ENCODE data around the gene SFXN3.

SFXN3 gene, protein sequence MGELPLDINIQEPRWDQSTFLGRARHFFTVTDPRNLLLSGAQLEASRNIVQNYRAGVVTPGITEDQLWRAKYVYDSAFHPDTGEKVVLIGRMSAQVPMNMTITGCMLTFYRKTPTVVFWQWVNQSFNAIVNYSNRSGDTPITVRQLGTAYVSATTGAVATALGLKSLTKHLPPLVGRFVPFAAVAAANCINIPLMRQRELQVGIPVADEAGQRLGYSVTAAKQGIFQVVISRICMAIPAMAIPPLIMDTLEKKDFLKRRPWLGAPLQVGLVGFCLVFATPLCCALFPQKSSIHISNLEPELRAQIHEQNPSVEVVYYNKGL

DNA sequence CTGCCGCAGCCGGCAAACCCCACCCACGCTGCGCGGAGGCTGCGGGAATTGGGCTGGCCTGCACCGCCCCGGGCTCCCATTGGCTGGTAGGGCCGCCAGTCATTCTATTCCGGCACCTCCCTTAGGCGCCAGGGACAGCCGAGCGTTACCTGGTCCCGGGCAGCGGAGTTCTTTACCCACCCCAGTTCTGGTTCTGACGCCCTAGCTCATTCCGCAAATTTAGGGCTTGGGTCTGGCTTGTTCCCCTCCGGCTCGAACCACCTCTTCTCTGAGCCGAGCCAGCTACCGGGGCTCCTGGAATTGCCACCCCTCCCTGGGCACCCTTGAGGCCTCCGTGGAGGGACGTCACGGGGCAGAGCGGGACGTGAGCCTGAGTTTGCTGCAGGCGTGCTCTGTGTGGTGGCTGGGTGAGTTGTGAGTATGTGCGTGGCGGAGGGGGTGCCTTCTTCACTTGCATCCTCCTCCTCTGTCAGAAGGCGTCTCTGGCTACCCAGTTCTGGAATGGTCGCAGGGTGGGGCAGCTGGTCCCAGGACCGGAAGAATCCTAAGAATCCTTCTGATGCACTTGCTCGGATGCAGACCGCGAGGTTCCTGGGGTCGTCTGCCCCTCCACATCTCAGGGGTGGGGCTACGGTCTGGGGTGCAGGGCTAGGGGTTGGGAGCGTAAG is at the start of gene SFXN3, which contains the start of gene PDZD7:
SFXN3 (plus strand) TSS at position 107 of the 668 bp plus-strand sequence. CDS start 3,461 bp downstream, outside the sequence.
PDZD7 (minus strand) TSS at position 2 of the 668 bp plus-strand sequence. CDS start 910 bp downstream, outside the sequence.
- peak; percentile 92 for DNase-seq (ENCODE audit: low read depth)

DNA sequence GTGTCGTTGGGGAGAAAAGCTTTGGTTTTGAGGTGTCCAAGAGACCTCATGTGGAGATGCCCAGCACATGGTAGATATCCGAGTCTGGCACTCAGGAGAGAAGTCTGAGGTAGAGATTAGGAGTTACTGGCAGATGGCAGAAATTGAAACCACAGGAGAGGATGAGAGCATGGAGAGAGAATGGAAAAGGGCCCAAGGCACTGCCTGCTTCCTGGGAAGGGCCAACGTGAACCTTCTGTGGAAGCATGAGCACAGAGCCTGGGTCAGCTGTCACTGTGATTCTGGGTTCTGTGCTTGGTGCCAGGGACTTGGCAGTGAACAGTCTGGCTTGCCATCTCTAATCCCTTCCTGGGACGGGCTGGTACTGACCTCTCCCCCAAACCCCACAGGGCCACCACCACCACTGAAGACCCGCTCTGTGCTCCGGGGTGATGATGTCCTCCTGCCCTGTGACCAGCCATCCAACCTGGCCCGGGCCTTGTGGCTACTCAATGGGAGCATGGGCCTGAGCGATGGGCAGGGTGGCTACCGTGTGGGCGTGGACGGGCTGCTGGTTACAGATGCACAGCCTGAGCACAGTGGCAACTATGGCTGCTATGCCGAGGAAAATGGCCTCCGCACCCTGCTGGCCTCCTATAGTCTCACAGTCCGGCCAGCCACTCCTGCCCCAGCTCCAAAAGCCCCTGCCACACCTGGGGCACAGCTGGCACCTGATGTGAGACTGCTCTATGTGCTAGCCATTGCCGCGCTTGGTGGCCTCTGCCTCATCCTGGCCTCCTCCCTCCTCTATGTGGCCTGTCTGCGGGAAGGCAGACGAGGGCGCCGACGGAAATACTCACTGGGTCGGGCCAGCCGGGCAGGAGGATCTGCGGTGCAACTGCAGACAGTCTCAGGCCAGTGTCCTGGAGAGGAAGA is 47.9 kb upstream of the SFXN3 start:
- DNase-seq (ENCODE audit: low read depth): no peak

DNA sequence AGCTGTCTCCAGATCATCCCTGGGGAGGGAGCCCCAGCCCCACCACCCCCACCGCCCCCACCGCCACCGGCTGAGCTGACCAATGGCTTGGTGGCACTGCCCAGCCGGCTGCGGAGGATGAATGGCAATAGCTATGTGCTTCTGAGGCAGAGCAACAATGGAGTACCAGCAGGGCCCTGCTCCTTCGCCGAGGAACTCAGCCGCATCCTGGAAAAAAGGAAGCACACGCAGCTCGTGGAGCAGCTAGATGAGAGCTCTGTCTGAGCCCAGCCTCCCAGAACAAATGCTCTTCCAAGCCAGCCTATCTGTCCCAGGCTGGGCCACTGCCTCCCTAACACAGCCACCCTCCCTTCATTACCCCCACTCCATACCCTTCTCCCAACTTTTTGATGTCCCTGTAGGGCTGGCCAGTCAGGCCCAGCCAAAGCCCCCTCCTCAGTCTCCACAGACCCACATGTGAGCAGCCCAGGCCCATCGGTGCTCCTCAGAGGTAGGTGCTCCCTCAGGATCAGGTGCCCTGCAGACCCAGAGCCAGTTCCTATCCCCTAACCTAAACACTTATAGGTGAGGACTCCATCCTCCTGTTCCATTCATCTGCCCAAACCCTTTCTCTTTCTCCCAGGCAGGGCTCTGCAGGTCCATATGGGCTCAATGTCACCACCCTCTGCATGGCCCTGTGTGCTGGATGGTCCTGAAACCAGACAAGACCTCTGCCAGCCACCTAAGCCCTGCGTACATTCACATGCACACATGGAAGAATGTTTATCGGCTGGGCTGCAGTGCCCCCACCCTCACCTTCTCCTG is 47.0 kb upstream of the SFXN3 start:
- no peak for DNase-seq (ENCODE audit: low read depth)

DNA sequence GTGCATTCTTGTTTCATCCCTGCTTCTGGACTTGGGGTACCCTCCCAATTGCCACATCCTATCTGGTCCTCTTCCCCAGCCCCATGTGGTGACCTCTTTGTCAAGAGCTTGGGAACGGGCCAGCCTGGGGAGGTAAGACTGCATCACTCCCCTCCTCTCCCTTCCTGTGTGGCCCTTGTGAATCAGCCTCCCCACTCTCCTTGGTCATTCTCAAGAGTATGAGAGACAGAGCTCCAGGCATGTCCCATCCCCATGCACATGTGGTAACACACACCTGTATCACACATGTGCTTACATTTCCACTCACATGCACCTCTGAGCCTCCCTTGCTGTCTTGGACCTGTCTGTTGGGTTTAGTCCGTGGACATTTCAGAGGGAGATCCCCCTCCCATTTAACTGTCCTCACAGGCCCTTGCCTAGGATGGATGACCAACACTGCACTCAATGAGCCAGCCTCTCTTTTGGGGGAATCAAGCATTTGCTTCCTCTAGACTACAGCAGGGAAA is 46.3 kb upstream of the SFXN3 start:
- DNase-seq (ENCODE audit: low read depth): no peak

DNA sequence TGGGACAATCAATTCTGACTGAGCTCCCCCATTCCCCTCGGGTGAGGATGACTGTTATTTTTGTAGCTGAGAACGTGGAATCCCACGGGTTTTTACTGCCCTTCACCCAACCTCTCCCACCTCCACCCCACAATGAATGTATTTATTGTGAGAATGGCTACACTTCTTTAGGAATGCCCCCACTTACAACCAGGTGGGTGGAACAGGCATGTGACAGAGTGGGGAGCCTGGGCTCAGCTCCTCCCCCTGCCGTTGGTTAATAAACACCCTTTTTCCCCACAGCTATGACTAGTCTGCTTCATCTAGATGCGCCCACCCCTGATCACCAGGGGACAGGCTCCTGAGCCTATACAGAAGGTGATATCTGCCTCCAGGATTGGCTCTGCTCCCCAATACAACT is 45.7 kb upstream of the SFXN3 start:
- no peak for DNase-seq (ENCODE audit: low read depth)

DNA sequence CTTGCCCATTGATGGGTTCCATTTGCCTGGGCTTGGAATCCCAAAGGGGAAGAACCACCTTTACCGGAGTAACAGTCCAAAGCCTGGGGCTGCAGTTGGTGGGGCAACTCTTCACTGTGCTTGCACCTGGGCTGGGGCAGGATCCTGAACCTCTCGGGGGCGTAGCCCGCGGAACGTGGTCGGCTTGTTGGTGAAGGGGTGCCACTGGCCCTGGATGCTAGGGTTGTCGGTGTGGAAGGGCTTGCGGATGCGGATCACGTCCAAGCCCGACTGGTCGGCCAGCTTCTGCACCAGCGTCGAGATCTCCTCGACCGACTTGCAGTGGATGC is 44.4 kb upstream of the SFXN3 start:
- no peak for DNase-seq (ENCODE audit: low read depth)

DNA sequence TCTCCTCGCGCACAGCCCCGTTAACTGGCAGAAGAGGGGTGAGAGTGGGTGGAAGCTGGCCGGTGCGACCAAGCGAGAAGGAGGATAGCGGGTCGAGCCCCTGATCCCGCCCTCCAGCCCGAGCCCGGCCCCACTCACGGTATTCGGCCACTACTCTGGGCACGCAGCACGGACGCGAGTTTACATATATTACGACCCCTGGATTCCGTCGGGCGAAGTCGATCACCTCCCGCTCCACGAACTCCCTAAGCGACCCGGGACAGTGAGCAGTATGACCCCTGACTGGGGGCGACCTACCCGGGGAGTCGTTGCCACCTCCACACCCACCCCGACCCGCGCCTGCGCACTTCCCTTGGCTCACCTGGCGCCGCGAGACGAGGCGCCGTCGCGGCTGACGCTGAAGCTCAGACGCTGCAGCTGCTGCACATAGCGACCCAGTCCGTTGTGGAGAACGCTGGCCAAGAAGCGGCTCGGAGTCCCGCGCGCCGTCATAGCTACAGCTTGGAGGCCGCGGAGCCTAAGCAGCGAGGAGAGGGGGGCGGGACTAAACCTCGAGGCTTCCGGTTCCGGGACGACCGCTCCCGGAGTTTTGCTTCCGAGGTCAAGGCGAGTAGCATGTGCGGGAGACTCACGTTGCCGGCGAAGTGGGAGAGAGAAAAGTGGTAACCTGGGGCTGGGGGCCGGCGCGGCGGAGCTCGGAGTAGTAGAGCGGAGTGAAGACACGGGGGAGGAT is 43.9 kb upstream of the SFXN3 start, which contains the start of the genes MRPL43 and TWNK:
MRPL43 (minus strand) TSS at position 546 of the 733 bp plus-strand sequence; CDS start at position 492, 54 bp downstream.
TWNK (plus strand) TSS at position 592 of the 733 bp plus-strand sequence. CDS start 668 bp downstream, outside the sequence.
- peak; percentile 73 for DNase-seq (ENCODE audit: low read depth)

DNA sequence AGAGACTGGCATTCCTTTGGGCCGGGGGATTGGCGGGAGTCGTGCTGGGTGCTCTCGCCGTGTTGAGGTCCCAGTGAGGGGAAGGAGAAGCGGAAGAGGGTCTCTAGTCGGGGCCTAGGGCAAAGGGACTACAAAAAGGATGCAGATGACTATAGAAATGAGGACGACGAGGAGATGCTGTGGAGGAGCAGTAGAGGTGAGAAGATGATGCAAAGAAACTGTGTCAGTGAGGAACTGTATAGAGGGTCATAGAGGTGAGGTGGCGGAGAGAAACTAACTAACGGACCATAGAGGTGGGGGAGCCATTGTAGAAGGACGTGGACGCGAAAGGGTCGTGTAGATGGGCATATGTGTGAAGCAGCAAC is 43.4 kb upstream of the SFXN3 start:
- no peak for DNase-seq (ENCODE audit: low read depth)

DNA sequence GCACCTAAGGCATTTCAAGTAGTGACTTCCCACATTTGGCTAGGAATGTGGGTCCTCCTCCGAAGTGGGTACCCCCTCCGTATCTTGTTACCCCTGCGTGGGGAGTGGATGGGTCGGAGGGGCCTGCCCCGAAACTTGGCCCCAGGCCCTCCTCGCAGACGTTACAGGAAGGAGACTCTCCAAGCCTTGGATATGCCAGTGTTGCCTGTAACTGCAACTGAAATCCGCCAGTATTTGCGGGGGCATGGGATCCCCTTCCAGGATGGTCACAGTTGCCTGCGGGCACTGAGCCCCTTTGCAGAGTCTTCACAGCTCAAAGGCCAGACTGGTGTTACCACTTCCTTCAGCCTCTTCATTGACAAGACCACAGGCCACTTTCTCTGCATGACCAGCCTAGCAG is 42.9 kb upstream of the SFXN3 start:
- DNase-seq (ENCODE audit: low read depth): no peak

DNA sequence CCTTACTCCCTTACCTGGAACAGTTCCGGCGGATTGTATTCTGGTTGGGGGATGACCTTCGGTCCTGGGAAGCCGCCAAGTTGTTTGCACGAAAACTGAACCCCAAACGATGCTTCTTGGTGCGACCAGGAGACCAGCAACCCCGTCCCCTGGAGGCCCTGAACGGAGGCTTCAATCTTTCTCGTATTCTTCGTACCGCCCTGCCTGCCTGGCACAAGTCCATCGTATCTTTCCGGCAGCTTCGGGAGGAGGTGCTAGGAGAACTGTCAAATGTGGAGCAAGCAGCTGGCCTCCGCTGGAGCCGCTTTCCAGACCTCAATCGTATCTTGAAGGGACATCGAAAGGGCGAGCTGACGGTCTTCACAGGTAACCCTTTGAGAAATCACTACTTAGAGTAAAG is 41.9 kb upstream of the SFXN3 start:
- DNase-seq (ENCODE audit: low read depth): no peak

DNA sequence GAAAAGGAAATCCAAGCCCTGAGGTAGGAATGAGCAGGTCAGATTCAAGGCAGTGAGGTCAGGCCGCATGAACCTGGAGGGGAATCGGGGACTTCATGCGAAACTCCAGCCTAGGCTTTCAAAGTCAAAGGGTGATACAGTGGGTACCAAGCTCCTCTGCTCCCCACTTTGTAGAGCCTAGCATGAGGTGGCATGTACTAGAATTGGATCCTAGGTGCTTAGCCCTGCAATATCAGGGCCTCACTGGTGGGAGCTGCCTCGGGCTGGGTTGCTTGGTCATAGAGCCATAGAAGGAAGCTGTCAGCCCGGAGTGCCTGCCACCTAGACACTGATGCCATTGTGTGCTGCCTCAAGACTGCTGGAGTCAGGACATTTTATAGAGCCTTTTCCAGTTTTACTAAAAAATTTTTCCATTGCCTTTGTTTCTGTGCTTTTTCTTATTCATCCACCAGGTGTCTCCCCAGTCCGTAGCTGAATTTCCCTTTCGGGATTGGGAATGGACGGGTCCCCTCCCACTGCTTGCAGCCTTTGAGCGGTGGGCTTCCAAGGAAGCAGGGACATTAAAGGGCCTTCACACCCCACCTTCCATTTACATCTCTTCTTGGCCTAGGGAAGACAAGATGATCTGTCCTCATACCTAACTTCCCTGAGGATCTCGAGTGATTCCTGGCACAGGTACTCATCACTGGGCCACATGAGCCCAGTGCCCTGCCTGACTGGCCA is 36.9 kb upstream of the SFXN3 start:
- DNase-seq (ENCODE audit: low read depth): no peak

DNA sequence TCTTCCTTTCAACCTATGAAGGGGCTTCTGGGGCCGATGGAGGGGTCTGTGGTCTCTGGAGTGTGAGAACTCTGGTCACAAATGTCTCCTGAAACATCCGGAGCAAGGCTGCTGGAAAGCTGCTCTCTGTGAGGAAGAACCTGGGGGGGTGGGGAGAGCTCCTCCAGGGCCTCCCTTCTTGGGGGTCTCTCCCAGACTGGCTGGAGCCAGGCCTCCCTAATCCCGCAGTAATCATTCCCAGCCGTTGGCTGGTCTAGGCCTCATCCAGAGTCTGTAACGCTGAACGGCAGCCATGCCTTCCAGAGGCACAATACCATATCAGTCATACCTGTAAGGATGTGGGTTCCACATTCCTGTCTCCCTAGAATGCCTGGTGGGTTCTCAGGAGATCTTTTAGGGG is 35.9 kb upstream of the SFXN3 start:
- DNase-seq (ENCODE audit: low read depth): no peak

DNA sequence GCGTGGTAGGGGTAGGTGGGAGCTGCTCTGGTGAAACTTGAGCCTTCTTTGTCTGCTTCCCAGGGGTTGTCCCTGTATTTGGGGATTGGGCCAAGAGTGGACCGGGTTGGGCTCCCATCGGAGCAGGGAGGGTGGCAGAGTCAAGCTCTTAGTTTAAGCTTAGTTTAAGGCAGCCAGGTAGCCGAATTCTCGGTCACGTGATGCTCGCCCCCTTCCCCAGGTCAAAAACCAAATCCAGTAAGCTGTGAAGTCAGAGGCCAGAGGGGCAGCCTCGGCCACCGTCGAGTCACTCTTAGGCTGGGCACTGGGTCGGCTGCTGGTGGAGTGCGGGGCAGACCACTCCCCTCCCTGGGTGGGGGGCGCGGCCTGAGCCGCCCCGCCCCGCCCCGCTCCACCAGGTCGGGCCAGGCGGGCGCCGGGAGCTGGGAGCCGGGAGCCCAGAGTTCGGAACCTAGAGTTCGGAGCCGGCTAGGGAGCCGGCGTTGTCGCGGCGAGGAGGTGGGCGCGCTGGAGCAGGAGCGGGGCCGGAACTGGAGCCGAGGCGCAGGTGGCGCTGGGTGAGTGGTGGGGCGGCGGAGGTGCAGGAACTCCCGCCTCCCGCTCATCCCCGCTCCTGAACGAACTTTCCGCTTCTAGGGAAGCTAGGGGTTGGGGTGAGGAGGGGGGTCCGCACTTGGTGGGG is 34.2 kb upstream of the SFXN3 start:
- DNase-seq (ENCODE audit: low read depth): no peak

DNA sequence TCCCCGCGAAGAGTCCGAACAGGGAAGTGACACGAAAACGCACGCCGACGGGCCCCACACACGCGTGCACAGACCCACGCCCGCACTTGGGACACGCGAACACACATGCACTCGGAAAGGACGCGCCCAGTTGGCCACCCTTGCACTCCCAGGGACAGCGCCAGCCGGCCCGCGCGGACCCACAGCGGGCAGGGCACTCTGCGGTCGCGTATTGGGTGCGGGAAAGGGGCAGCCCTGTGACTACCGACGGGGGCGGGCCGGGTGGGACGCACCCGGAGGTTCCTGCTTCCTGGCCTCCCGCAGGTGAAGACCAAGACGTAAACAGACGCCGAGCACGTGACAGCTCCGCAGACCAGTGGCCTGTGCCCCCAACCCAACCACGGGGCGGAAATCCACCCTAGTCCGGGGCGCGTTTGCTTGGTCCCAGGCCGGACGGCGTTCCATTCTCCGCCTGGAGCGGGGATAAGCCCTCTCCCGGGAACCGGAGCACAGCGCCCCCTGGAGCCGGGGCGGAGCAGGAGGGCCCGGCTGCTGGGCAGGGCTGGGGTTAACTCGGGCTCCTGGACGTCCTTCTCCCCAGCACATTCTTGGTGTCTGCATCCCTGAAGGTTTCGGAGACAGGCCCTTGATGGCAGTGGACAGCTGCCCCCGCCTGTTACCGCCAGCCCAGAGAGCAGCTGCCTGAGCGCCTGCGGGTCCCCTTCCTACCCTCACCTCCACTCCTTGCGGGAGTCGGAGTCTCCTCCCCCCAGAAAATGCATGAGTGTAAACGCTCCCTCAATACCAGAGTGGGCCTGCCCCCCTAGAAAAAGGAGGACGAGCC is 33.5 kb upstream of the SFXN3 start:
- DNase-seq (ENCODE audit: low read depth): peak; percentile 50

DNA sequence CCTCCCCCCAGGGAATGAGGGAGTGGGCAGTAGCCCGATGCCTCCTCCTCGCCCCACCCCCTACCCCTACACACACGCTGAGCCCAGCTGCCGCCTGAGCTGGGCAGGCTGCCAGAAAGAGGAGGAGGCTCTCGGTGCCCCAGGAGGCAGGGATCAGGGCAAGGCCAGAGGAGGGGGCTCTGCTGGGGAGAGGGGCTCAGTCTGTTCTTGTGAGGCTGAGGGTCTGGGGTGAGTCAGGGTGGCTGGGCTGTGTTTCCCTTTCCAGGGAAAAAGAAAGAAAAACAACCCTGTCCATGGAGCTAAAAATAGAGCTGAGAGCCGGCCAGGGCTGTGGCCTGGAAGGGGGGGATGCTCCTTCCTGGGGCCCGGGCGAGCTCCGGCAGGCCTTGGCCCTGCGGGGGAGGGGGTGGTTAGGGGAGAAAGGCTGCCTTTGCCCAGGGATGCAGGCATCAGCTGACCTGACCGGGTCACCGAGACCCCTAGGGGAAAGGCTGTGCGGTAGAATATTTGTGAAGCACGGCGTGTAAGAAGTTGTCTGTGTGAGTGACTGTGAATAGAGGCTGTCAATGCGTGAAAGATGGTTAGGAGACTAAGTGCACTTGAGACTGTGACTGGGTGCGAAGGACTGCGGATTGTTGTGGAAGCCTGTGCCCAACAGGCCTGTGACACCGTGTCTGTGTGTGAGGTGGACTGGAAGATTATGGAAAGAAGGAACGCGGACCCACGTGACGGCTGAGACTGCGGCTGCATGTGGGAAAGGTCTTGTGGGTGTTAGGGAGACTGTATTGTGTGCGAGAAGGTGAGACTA is 32.6 kb upstream of the SFXN3 start:
- peak; percentile 25 for DNase-seq (ENCODE audit: low read depth)

DNA sequence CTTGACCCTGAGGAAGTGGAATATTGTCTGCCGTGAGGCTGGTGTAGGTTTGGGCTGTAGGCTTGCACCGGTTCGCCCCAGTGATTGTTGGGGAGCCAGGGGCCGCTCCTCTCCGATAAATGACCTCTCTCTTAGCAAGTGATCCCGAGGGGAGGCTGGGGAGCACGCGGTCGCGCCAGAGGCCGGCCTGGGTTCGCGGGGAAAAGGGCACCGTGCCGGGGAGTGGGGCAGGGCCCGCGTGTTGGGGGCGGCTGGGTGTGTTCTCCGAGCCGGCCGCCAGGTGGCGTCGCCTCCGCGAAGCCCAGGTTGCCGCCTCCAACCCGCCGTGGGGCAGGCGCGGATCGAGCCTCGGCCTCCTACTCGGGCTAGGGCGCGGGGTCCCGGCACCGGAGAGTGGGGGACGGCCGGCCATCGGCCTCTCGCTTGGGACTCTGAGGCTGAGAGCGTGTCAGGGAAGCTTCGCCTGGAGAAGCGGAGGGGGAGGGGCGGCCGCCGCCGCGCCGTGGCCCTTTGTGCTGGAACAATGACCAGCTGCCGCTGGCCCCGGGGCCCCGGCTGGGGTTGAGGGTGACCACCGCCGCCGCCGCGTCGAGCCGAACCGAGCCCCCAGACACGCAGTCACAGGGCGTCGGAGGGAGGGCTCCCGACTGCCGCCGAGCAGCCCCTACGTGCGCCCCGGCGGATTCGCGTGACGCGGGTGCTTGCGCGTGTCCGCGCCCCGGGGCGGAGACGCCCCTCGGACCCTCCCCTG is 31.9 kb upstream of the SFXN3 start:
- DNase-seq (ENCODE audit: low read depth): peak; percentile 60

DNA sequence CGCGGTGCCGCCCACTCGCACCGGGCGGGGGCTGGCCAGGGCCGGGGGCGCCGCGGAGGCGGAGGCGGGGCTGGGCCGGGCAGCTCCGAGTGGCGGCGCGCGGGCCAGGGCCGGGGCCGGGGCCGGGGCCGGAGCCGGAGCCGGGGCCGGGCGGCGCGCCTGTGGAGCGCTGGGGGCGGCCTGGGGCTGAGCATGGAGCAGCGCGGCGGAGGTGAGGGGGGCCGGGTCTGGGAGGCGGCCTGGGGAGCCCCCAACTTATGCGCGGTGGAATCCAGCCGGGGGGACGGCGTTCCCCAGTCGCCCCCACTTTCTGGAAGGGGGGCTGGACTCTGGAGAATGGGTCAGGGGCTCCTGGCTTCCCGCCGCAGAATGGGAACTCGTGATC is 31.3 kb upstream of the SFXN3 start, which contains the start of gene LZTS2:
LZTS2 (plus strand) TSS at position 67 of the 385 bp plus-strand sequence. CDS start 2,731 bp downstream, outside the sequence.
- DNase-seq (ENCODE audit: low read depth): no peak

Data from stimulated activated CD8-positive, alpha-beta memory T cell treated with anti-CD3 and anti-CD28 coated beads, Interleukin-12 subunit alpha, Interleukin-12 subunit beta, amount 100 ng/mL, for 1 hour (primary cell).